ENCODE results near the gene MAPK11.

DNA sequence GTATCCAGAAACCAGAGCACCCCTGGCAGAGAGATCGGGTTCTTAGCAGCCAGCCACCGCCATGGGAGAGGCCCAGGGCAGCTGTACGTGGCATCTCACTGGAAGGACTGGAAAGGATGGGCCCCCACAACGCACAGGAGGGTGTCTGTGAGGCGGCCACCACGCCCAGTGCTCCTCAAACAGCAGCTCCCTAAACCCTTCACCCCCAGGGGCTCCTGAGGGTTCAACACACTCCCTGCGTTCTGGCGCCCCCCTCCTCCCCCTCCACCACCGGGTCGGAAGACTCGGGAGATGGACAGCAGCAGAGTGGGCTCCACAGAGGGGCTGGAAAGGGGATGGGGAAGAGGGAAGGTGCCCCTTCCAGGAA lies 9.8 kb downstream of the MAPK11 start:
- TF ChIP-seq, protein P1, sequence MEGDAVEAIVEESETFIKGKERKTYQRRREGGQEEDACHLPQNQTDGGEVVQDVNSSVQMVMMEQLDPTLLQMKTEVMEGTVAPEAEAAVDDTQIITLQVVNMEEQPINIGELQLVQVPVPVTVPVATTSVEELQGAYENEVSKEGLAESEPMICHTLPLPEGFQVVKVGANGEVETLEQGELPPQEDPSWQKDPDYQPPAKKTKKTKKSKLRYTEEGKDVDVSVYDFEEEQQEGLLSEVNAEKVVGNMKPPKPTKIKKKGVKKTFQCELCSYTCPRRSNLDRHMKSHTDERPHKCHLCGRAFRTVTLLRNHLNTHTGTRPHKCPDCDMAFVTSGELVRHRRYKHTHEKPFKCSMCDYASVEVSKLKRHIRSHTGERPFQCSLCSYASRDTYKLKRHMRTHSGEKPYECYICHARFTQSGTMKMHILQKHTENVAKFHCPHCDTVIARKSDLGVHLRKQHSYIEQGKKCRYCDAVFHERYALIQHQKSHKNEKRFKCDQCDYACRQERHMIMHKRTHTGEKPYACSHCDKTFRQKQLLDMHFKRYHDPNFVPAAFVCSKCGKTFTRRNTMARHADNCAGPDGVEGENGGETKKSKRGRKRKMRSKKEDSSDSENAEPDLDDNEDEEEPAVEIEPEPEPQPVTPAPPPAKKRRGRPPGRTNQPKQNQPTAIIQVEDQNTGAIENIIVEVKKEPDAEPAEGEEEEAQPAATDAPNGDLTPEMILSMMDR (IDR thresholded peaks at IDR 0.05), result no peak
- TF ChIP-seq POLR2AphosphoS5 (IDR thresholded peaks at IDR 0.05), result no peak
- TF ChIP-seq POLR2A (IDR thresholded peaks at IDR 0.05), result no peak
- no peak for TF ChIP-seq EP300 (IDR thresholded peaks at IDR 0.05)

Data from sigmoid colon (tissue), 4 donors.